Measurements from ENCODE around the gene PLXDC1.
"Not testable (repeated sequence)": the region's sequence is repeated elsewhere in the genome, so short reads cannot be mapped to it uniquely, and the experiment has no call there.

Gene PLXDC1

GRCh38 chr17:39122991-39123390, 28.4 kb downstream of the PLXDC1 start:
- DNase-seq = no peak

- not testable (repeated sequence) for DNase-seq
Observed at GRCh38 chr17:39121919-39122318, 29.5 kb downstream of the PLXDC1 start.

GRCh38 chr17:39118674-39119419, 32.6 kb downstream of the PLXDC1 start:
- DNase-seq = no peak

GRCh38 chr17:39116224-39116623, 35.2 kb downstream of the PLXDC1 start:
- DNase-seq = no peak

DNA sequence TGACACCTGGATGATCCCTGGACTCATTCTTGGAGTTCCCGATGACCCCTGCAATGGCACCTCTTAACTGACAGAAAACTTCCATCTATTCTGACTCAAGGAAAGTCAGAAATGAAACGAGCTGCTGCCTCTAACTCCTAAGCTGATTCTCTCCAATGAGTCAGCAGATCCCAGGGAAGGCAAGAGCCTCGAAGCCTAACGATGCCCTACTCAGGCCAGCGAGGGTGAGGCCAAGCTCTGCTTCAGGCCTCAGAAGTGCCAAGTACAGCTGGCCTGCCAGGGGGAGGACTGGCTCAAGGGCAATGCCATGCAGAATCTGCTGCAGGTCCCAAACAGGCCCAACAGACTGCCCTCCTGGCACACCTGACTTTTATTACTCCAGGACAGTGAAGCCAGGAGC, 36.3 kb downstream of the PLXDC1 start:
- DNase-seq = peak; percentile 56

DNA sequence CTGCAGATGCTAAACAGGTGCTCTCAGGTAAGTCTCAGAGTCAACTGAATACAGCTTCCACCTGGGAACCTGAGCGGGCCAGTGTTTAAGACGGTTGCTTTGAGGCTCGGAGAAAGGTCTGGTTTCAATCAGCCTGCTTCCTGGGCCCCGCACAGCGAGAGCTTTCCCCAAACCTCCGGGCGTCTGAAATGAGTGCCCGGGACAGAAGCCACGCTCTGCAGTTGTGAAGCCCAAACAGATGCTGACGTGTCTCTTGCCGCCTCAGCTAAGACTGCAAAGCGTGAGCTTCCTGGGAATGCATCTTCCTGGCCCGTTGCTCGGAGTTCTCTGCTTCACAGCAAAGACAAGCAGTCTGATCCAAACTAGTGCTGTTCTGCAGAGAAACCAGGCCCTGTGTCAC, 36.7 kb downstream of the PLXDC1 start:
- peak; percentile 56 for DNase-seq

GRCh38 chr17:39113871-39114270, 37.6 kb downstream of the PLXDC1 start:
- DNase-seq = no peak

DNA sequence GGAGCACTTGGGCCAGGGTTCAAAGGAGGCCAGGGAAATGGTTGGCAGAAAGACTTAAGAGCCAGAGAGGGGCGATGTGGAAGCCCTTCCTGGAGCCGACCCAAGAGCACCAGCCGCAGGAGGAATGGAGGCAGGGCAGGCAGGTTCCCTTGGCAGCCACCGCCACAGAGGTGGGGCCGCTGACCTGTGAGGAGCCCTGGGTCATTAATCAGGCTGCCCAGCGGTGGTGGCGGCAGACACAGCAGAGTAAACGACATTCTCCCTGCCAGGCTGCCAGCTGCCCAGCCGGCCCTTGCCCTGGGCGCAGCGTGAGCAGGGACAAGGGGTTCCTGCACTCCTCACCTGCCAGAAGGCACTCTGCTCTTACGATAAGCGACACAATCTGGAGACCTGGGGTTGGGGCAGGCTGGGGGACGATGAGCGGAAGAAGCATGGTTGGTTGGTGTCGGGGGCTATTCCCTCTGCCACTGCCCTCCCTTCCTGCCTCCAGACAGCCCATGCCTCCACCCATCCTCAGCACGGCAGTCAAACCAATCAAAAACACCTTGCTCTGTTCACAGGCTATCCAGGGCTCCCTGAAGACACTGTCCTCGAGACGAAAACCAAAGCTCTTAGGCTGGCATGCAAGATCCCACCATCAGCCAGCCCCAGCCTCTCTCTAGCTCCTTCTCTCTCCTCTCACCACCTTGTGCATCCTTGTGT, 40.9 kb downstream of the PLXDC1 start:
- DNase-seq = no peak

DNA sequence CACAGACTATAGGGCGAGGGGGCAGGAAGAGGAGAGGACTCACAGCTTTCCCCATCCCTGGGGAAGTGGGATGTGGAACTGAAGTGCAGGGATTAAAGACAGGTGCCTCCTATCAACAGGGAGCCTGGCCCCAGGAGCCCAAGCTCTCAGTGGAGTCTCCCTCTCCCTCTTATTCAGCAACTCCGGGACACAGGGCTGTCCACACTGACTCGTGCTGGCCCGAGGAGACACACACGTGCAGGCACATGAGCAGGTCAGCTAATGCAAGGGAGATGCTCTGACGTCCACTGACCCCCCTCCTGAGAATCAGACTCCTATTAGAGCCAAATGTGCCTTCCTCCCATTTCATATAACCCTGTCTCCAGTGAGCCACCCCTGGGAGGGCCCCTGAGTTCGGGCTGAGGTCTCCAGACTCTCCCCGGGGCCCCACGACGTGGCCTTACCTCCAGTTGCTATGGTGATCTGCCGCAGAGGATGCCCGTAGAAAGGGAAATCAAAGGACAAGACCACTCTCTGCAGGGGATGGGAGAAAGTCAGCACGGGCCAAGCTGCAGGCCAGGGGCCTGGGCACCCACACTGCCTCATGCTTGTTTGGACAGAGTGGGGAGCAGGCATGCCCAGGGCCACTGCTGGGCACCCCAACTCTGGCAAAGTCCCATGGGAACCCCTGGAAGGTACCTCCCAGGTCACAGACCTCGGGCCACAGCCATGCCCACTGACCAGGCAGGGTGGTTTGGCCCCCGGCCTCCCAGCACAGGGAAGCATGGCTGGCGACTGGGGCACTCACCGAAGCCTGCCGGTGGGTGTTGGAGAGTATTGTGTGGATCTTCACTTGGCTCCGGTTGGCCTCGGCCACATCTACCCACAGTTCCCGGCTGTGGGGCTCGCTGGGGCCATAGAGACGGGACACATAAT, 42.7 kb downstream of the PLXDC1 start:
- DNase-seq = no peak

- DNase-seq = no peak
Observed at GRCh38 chr17:39107973-39108372, 43.5 kb downstream of the PLXDC1 start.

DNA sequence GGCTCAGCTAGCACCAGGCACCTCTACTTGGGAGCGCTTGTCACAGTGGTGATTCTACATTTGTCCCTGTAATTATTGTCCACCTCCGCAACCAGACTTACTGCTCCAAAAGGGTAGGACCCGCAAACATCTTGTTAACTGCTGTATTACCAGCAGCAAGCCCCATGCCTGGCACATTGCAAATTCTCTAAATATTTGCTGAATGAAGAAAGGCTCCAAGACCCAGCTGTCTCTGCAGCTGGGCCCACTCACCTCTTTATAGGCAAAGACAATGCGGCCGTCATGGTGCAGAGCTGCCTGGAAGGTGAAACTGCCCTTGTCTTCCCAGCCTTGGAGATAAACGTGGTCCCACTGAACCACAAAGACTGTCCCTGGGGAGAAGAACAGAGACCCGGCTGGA, 44.3 kb downstream of the PLXDC1 start:
- no peak for DNase-seq

GRCh38 chr17:39105705-39106104, 45.7 kb downstream of the PLXDC1 start:
- DNase-seq = no peak

- DNase-seq = no peak
Observed at GRCh38 chr17:39104657-39105056, 46.8 kb downstream of the PLXDC1 start.

DNA sequence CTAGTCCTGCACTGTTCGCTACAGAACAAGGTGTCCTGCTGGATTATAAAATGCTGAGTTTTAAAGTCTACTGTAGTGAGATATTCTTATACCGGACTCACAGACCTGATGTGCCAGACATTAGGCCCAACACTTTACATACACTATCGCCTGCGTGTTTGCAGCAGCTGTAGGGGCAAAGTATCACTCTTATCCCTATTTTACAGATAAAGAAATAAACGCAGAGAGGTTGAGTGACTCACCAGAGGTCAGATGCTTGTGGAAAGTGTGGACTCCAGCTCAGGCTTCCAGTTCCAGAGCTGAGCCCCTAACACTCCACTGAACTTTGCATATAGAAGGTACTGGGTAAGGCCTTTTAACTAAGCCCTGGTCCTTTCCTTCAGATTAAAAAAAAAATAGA, 47.4 kb downstream of the PLXDC1 start:
- DNase-seq = no peak

DNA sequence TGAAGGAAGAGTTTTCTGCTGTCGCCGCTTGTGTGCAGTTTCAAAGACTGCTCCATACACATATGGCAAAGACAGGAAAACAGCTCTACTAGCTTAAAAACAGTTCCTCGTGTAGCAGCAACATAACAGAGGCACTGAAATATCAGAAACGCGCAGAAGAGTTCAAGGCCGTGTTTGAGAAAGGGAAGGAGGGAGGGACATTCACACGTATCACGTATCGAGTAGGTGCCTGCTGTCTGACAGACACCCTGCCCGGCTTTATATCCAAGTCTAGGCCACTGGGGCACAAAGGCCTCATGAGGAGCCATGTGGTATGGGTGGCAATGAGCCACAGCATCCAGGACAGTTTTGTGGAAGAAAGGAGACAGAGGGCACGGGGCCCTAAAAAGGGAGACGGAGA, 50.3 kb downstream of the PLXDC1 start:
- no peak for DNase-seq

GRCh38 chr17:39100530-39100929, 50.9 kb downstream of the PLXDC1 start:
- DNase-seq = no peak

- DNase-seq = peak; percentile 58
Observed at GRCh38 chr17:39099663-39100286, 51.7 kb downstream of the PLXDC1 start.

DNA sequence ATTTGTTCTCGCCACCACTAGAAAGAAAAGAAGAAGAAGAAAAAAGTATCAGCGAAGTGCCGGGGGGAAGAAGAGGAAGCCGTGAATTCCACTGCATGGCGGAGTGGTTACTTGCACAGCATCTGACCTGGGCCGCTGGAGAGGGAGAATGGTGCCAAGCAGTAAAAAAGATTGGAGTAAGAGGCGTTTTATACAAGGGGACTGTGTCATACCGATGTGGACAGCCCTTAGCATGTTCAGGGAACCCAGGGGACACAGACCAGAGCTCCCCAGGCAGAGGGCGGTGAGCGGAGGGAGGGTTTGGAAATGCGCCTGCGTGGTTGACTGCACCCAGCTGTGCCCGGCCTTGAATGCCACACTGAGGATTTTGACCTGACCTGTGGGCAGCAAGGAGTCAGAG, 52.8 kb downstream of the PLXDC1 start:
- DNase-seq = no peak

- DNase-seq = no peak
Observed at GRCh38 chr17:39097537-39097936, 53.9 kb downstream of the PLXDC1 start.

GRCh38 chr17:39097150-39097519, 54.3 kb downstream of the PLXDC1 start:
- no peak for DNase-seq

GRCh38 chr17:39096508-39097149, 54.8 kb downstream of the PLXDC1 start:
- DNase-seq = no peak

GRCh38 chr17:39095309-39095686, 56.1 kb downstream of the PLXDC1 start:
- no peak for DNase-seq
